ENCODE results near the gene CYFIP2.

DNA sequence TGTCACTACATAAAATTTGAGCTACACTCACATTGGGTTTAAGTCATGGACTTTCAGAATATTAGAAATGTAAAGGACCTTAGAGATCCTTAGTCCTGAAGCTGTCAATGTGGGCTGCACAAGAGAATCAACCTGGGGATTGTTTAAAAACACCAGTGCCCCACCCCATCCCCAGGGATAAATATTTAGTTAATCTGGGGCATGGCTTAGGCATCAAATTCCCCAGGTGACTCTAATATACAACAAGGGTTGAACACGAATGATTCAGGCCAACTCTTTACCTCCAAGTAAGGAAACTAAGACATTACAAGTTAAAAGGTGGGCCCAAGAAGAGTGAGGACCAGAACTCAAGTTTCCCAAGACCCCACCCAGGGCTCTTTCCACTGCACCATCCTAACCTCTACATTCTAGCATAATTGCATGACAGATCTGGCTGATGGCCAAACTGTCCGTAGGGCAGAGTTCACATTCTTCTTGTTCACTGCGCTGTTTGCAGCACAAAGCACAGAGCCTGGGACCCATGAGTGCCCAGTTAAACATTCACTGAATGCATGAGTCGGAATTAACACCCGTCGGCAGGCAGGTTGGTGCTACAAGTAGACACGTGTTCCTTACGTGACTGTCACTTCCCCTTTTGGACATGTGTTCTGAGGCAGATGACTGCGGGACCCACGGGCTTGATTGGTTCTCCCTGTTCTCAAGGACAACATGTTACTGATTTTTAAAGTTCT is 25.2 kb downstream of the CYFIP2 start:
- TF ChIP-seq ELF4 (IDR thresholded peaks at IDR 0.05) (no peak), HDGF (IDR thresholded peaks at IDR 0.05; ENCODE audit: borderline replicate concordance) (no peak), PKNOX1 (IDR thresholded peaks at IDR 0.05) (no peak), FOXK2 (IDR thresholded peaks at IDR 0.05) (no peak), BHLHE40 (IDR thresholded peaks at IDR 0.05; ENCODE audit: borderline replicate concordance) (no peak), ZNF384 (IDR thresholded peaks at IDR 0.05) (no peak), SP1 (IDR thresholded peaks at IDR 0.05) (no peak), FOXA1 (IDR thresholded peaks at IDR 0.05) (no peak)

Data from HEK293T (cell line).